Suprapubic skin (tissue), 4 donors: ENCODE measurements around the gene DUOX2.

ENCODE experiments used
- EP300 ChIP-seq: sonication (generic); formaldehyde crosslinking; IDR thresholded peaks from one replicate; pipeline ENCODE4 v1.6.1; 2017; ENCODE audit warnings: antibody characterized with exemption
- POLR2A ChIP-seq, 2 donors: fragments of 450-650 bp; IDR thresholded peaks; one replicate each; pipeline ENCODE4 v1.6.1; 2017; ENCODE audit warnings: antibody characterized with exemption in 2 of 2, mild to moderate bottlenecking in 2 of 2, moderate library complexity in 2 of 2
- POLR2AphosphoS5 ChIP-seq, 3 donors: sonication (generic); formaldehyde crosslinking; IDR thresholded peaks; one replicate each; pipeline ENCODE4 v1.6.1; 2017; ENCODE audit warnings: antibody characterized with exemption in 3 of 3
- TF ChIP-seq, protein P1 (sequence below), 2 donors: fragments of 200-600 bp in 1 of 2; fragments of 450-650 bp in 1 of 2; sonication (generic) in 1 of 2; IDR thresholded peaks; one replicate each; pipeline ENCODE4 v1.5.1; 2016 to 2019; ENCODE audit warnings: antibody characterized with exemption in 2 of 2, mild to moderate bottlenecking in 1 of 2, moderate library complexity in 1 of 2

DNA sequence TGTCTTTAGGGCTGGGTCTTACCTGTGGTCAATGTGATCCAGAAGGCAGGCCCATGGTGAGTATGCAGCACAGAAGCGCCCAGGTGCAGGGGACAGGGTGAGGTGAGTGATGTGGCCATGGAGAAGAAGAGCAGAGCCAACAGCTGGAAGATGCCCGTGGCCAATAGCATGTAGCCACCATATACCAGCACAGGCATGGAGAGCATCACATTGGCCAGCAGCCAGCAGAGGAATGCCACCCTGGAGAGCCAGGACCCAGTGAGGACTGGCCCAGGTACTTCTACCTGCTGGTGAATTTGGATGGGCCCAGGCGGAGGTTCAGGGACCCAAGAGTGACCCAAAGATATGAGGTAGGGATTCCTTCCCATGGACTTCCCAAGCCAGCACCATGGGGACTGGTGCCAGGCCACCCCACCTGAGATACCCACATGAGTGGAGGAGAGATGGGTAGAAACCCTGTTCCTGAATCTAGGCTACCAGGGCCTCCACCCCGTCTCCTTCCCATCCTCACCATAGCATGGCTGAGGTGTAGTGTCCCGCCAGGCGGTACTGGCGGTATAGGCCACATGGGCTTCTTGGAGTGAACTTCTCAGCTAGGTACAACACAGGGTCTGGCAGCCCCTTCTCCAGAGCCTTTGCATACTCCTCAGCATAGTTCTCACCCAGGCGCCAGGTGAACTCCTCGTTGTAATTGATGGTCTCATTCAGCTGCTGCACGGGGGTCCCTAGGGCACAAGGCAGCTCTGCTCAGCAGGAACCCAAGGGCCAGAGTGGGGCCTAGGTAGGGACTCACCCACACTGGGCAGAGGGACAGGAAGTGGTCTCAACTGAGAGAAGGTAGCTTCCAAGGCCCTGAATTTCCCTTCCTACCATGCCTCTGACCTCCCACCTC lies 6.4 kb upstream of the DUOX2 start:
- TF ChIP-seq, protein P1, sequence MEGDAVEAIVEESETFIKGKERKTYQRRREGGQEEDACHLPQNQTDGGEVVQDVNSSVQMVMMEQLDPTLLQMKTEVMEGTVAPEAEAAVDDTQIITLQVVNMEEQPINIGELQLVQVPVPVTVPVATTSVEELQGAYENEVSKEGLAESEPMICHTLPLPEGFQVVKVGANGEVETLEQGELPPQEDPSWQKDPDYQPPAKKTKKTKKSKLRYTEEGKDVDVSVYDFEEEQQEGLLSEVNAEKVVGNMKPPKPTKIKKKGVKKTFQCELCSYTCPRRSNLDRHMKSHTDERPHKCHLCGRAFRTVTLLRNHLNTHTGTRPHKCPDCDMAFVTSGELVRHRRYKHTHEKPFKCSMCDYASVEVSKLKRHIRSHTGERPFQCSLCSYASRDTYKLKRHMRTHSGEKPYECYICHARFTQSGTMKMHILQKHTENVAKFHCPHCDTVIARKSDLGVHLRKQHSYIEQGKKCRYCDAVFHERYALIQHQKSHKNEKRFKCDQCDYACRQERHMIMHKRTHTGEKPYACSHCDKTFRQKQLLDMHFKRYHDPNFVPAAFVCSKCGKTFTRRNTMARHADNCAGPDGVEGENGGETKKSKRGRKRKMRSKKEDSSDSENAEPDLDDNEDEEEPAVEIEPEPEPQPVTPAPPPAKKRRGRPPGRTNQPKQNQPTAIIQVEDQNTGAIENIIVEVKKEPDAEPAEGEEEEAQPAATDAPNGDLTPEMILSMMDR (IDR thresholded peaks at IDR 0.05), result no peak
- TF ChIP-seq POLR2A (IDR thresholded peaks at IDR 0.05) (no peak), EP300 (no peak), POLR2AphosphoS5 (IDR thresholded peaks at IDR 0.05) (no peak)
